ENCODE measurements around the gene TFAP2B. TPM values are rescaled to one million over a fixed set of nuclear protein-coding genes. Genes with fewer than 3 reads are reported as not detected.

Gene TFAP2B
- total RNA-seq, 1 donor from 2014 or later = not detected

DNA sequence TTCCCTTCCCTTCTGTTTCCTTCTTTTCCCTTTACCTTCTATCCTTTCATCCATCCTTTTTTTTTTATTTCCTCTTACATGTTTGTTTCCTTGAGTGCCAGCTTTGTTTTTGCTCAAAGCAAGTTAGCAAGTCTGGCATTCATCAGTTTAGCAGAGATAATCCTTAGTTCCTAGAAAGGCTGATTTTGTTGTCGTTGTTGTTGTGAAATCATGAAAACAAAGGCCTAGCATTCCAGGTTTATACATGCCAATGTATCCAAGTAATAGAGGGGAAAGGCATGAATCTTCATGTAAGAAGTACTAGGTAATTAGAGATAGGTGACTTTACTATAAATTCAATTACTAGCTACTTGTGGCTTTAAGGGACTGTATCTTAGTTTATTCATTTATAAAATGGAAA is 45.9 kb downstream of the TFAP2B start:
- peaks cover 39% of the 10 kb centered on the region for H3K4me1 ChIP-seq
- Mint-ChIP-seq H3K36me3 (no peaks in the 10 kb centered on the region), H3K4me1 (peaks cover 11% of the 10 kb centered on the region), H3K27ac (no peak overlapping the region), H3K27me3 (ENCODE audit: insufficient read depth, low read depth) (peaks cover 3% of the 10 kb centered on the region), H3K9me3 (no peaks in the 10 kb centered on the region), H3K4me3 (no peak overlapping the region)
- DNase-seq (ENCODE audit: low spot score) = no peak
- H3K27me3 ChIP-seq = no peaks in the 10 kb centered on the region
- no peak overlapping the region for H3K9ac ChIP-seq
- H3F3A ChIP-seq (ENCODE audit: low read depth) = peaks cover 10% of the 10 kb centered on the region
- no peak for TF ChIP-seq EZH2 (IDR thresholded peaks at IDR 0.05)
- no peak for TF ChIP-seq EZH2phosphoT487 (IDR thresholded peaks at IDR 0.05)
- H3K27ac ChIP-seq = no peak overlapping the region
- no peak overlapping the region for H2AFZ ChIP-seq (replicated peaks)
- H3K4me2 ChIP-seq = no peak overlapping the region
- H3K9me3 ChIP-seq (ENCODE audit: low read depth) = no peaks in the 10 kb centered on the region
- no peaks in the 10 kb centered on the region for H4K20me1 ChIP-seq (ENCODE audit: low read depth)
- H3K79me2 ChIP-seq (ENCODE audit: low read depth) = no peaks in the 10 kb centered on the region
- H3K4me3 ChIP-seq = no peak overlapping the region
- no peaks in the 10 kb centered on the region for H3K36me3 ChIP-seq

DNA sequence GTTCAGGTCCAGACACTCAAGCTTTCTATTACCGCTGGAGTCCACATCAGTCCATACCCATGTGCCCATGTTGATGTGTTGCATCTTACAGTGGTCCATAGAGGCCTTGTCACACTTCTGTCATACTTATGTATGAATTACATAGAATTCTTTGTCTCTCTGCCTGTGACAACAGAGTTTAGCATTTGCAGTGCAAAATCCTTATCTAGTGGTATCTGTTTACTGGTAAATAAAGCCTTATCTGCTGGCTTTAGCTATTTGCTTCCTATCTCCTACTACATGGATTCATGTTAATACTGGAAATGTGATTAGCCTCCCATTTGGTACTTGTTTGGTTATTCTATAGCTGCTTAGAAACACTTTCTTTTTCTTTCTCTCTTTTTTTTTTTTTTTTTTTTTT is 49.8 kb downstream of the TFAP2B start:
- no peaks in the 10 kb centered on the region for H3K4me1 Mint-ChIP-seq
- H3K9ac ChIP-seq = no peak overlapping the region
- no peaks in the 10 kb centered on the region for H3K27me3 Mint-ChIP-seq (ENCODE audit: insufficient read depth, low read depth)

DNA sequence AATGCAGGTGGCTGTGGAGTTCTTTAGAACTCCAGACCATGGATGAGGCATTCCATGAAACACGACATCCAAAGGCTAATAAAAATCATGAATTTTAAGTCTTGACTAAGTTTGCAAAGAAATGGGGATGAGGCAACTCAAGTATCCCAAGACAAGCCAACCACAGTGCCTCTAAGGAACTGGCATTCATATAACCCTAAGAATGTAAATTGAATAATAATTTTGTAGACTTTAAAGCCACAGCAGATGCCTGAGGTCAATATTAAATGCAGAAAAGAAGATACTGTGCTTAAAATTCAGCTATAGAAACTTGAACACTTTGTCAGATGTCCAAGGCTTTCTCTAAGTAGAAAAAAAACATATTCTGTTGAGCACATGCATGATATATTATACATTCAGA is 54.5 kb downstream of the TFAP2B start:
- H3F3A ChIP-seq (ENCODE audit: low read depth) = no peaks in the 10 kb centered on the region
- H3K9ac ChIP-seq = no peak overlapping the region
- no peaks in the 10 kb centered on the region for H3K36me3 ChIP-seq
- H3K4me1 ChIP-seq = peaks cover 9% of the 10 kb centered on the region
- H3K27me3 ChIP-seq = no peaks in the 10 kb centered on the region
- Mint-ChIP-seq H3K27me3 (ENCODE audit: insufficient read depth, low read depth) (no peaks in the 10 kb centered on the region), H3K36me3 (no peaks in the 10 kb centered on the region), H3K4me1 (no peaks in the 10 kb centered on the region), H3K27ac (no peak overlapping the region), H3K4me3 (no peak overlapping the region), H3K9me3 (no peaks in the 10 kb centered on the region)
- no peaks in the 10 kb centered on the region for H4K20me1 ChIP-seq (ENCODE audit: low read depth)
- no peak overlapping the region for H2AFZ ChIP-seq (replicated peaks)
- no peak for DNase-seq (ENCODE audit: low spot score)
- H3K9me3 ChIP-seq (ENCODE audit: low read depth) = no peaks in the 10 kb centered on the region
- TF ChIP-seq EZH2phosphoT487 (IDR thresholded peaks at IDR 0.05) = no peak
- TF ChIP-seq, protein P1, sequence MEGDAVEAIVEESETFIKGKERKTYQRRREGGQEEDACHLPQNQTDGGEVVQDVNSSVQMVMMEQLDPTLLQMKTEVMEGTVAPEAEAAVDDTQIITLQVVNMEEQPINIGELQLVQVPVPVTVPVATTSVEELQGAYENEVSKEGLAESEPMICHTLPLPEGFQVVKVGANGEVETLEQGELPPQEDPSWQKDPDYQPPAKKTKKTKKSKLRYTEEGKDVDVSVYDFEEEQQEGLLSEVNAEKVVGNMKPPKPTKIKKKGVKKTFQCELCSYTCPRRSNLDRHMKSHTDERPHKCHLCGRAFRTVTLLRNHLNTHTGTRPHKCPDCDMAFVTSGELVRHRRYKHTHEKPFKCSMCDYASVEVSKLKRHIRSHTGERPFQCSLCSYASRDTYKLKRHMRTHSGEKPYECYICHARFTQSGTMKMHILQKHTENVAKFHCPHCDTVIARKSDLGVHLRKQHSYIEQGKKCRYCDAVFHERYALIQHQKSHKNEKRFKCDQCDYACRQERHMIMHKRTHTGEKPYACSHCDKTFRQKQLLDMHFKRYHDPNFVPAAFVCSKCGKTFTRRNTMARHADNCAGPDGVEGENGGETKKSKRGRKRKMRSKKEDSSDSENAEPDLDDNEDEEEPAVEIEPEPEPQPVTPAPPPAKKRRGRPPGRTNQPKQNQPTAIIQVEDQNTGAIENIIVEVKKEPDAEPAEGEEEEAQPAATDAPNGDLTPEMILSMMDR (IDR thresholded peaks at IDR 0.05) = no peak
- no peak for TF ChIP-seq EZH2 (IDR thresholded peaks at IDR 0.05)
- H3K27ac ChIP-seq = no peak overlapping the region
- no peak overlapping the region for H3K4me3 ChIP-seq
- H3K79me2 ChIP-seq (ENCODE audit: low read depth) = no peaks in the 10 kb centered on the region
- no peak overlapping the region for H3K4me2 ChIP-seq

More for the DNA sequence above, 49.8 kb downstream of the TFAP2B start:
- no peak for DNase-seq (ENCODE audit: low spot score)
- H3K36me3 Mint-ChIP-seq = no peaks in the 10 kb centered on the region
- H2AFZ ChIP-seq (replicated peaks) = no peak overlapping the region
- no peaks in the 10 kb centered on the region for H3K79me2 ChIP-seq (ENCODE audit: low read depth)
- H3K9me3 Mint-ChIP-seq = no peaks in the 10 kb centered on the region
- no peaks in the 10 kb centered on the region for H3K36me3 ChIP-seq
- H3K4me1 ChIP-seq = peaks cover 21% of the 10 kb centered on the region
- no peak overlapping the region for H3K27ac Mint-ChIP-seq
- no peak overlapping the region for H3K4me2 ChIP-seq
- TF ChIP-seq EZH2phosphoT487 (IDR thresholded peaks at IDR 0.05) (no peak), EZH2 (IDR thresholded peaks at IDR 0.05) (no peak)
- TF ChIP-seq, protein P1 (IDR thresholded peaks at IDR 0.05) = no peak
- H3K27me3 ChIP-seq = no peaks in the 10 kb centered on the region
- H3K4me3 ChIP-seq = no peak overlapping the region
- no peaks in the 10 kb centered on the region for H3F3A ChIP-seq (ENCODE audit: low read depth)
- no peaks in the 10 kb centered on the region for H3K9me3 ChIP-seq (ENCODE audit: low read depth)
- no peak overlapping the region for H3K27ac ChIP-seq
- H4K20me1 ChIP-seq (ENCODE audit: low read depth) = no peaks in the 10 kb centered on the region
- H3K4me3 Mint-ChIP-seq = no peak overlapping the region

DNA sequence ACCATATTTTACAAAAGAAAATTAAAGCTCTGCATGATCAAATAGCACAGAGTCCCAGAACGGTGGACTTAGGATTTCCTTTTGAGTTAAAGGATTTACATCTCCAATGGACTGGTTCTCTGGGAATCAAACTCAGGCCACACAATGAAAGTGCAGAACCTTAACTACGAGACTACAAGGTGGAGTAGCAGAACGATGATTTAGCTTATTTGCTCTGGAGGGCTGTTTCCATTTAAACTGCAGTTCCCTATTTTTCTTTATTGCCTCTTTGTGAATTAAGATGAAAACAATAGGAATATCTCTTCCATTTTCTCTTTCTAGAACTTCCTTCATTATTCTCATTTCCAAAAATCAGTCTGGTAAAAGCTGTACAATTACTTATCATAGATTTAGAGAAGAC is 65.7 kb downstream of the TFAP2B start:
- Histone ChIP-seq H3K79me2 (ENCODE audit: low read depth) (no peaks in the 10 kb centered on the region), H3K4me3 (no peak overlapping the region), H3K4me1 (peaks cover 11% of the 10 kb centered on the region), H3K4me2 (no peak overlapping the region), H2AFZ (replicated peaks) (no peak overlapping the region), H3K9me3 (ENCODE audit: low read depth) (no peaks in the 10 kb centered on the region), H3K9ac (no peak overlapping the region), H3K27ac (no peak overlapping the region), H3K36me3 (no peaks in the 10 kb centered on the region), H4K20me1 (ENCODE audit: low read depth) (no peaks in the 10 kb centered on the region), H3F3A (ENCODE audit: low read depth) (no peaks in the 10 kb centered on the region), H3K27me3 (no peaks in the 10 kb centered on the region)
- peaks cover 2% of the 10 kb centered on the region for H3K27me3 Mint-ChIP-seq (ENCODE audit: insufficient read depth, low read depth)
- H3K4me3 Mint-ChIP-seq = no peak overlapping the region
- DNase-seq (ENCODE audit: low spot score) = no peak
- no peak overlapping the region for H3K27ac Mint-ChIP-seq
- H3K9me3 Mint-ChIP-seq = no peaks in the 10 kb centered on the region
- H3K4me1 Mint-ChIP-seq = peaks cover 17% of the 10 kb centered on the region
- no peak for TF ChIP-seq EZH2phosphoT487 (IDR thresholded peaks at IDR 0.05)
- no peak for TF ChIP-seq EZH2 (IDR thresholded peaks at IDR 0.05)
- TF ChIP-seq, protein P1 (IDR thresholded peaks at IDR 0.05) = no peak
- no peaks in the 10 kb centered on the region for H3K36me3 Mint-ChIP-seq

Data from neural progenitor cell (in vitro differentiated cells).